ENCODE data around the gene CBY2.
"Not testable (repeated sequence)": the region's sequence is repeated elsewhere in the genome, so short reads cannot be mapped to it uniquely, and the experiment has no call there.

The CBY2 gene

DNA sequence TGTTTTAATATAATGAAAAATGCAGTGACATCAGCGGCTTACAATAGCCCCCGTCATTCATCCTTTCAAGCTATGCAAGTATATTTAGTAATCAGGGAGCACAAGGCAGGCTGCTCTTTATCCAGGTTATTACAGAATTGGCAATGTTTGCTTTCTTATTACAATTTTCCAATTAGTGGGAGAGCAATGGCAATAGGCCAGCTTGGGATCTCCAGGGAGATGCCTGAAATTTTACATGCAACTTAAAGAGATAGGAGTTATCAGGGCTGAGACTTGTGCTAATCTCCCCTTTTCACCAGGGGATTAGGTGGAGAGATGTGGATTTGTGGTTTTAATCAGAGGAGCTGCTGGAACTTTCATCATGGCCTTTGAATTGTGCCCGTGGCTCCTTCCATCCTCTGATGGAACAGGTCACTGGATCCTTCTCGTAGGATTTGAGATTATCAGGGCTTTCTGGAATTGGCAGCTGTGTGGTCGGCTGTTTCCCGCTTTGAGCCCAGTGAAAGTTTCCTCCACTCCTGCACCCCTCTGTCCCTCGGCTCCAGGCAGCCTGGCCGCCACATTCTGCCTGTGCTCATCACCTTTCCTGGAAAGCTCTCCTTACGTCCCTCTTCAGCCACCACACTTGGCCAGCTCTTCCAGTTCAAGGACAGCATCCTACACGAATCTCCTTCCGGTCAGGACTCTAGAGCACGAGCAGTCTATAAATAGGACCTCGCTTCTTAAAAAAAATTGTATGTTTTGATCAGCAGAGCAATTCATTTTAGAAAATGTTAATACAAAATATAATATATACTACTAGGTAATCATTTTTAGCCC is 47.0 kb downstream of the CBY2 start:
- no peak for DNase-seq

- no peak for DNase-seq
Observed at GRCh38 chr13:45750566-45750965, 48.4 kb downstream of the CBY2 start.

GRCh38 chr13:45751885-45752284 is 49.8 kb downstream of the CBY2 start:
- no peak for DNase-seq

DNA sequence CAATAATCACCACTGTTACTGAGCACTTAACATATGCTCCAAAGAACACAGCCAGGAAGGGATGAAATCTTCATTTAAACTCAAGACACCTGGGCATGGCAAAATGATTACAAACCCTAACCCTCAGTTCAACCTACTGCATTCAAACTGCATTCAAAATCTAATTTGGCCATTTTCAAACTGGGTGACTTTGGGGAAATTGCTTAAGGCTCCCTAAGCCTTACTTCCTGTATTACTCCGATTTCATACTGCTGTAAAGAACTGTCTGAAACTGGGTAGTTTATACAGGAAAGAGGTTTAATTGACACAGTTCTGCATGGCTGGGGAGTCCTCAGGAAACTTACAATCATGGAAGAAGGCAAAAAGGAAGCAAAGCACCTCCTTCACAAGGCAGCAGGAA is 50.4 kb downstream of the CBY2 start:
- no peak for DNase-seq

GRCh38 chr13:45756498-45756897 is 54.4 kb downstream of the CBY2 start:
- not testable (repeated sequence) for DNase-seq

DNA sequence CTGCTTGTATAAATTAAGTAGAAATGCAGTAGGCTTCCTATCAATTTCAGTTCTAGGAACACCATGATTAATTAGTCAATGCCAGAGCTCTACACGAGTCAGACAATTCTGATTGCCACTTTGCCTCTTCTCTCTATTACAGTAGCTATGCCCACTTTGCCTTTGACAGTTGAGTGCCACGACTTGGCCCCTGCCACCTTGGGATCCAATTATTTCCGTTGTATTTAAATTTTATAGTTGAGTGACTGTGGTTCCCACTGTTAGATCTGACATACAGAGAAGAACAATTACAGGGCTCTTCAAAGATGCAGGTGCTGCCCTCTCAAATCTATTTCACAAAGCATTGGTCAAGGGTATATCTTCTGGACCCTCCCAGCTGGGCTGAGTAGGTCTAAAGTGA is 55.5 kb downstream of the CBY2 start:
- DNase-seq: not testable (repeated sequence)

GRCh38 chr13:45763419-45763818 is 61.3 kb downstream of the CBY2 start:
- no peak for DNase-seq

Data from T-helper 2 cell (primary cell).